Measurements from ENCODE around the gene FGF7.

FGF7 gene

DNA sequence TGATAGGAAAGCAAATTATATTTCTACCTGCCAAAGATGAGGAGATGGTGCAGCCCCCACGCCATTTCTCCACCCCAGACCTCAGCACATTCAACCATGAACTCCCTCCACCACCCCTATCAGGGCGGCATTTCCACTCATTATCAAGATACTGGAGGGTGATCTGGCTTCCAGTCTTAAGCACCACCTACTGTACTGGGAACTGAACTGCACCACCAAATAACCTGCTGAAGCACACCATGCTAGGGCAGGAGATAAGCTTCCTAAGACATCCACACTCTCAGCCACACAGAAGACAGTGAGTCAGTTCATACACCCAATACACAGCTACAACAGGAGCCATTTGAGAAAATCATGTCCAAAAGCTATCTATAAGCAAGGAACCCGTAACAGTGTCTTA, 98.8 kb downstream of the FGF7 start:
- no peak overlapping the region for H3K4me3 ChIP-seq (IDR thresholded peaks at IDR 0.05; ENCODE audit: insufficient read depth, low read depth, low read length)
- H4K20me1 ChIP-seq (ENCODE audit: insufficient read depth) = no peaks in the 10 kb centered on the region
- TF ChIP-seq, protein P1, sequence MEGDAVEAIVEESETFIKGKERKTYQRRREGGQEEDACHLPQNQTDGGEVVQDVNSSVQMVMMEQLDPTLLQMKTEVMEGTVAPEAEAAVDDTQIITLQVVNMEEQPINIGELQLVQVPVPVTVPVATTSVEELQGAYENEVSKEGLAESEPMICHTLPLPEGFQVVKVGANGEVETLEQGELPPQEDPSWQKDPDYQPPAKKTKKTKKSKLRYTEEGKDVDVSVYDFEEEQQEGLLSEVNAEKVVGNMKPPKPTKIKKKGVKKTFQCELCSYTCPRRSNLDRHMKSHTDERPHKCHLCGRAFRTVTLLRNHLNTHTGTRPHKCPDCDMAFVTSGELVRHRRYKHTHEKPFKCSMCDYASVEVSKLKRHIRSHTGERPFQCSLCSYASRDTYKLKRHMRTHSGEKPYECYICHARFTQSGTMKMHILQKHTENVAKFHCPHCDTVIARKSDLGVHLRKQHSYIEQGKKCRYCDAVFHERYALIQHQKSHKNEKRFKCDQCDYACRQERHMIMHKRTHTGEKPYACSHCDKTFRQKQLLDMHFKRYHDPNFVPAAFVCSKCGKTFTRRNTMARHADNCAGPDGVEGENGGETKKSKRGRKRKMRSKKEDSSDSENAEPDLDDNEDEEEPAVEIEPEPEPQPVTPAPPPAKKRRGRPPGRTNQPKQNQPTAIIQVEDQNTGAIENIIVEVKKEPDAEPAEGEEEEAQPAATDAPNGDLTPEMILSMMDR (conservative IDR thresholded peaks at IDR 0.05; ENCODE audit: low read depth, low read length) = no peak

DNA sequence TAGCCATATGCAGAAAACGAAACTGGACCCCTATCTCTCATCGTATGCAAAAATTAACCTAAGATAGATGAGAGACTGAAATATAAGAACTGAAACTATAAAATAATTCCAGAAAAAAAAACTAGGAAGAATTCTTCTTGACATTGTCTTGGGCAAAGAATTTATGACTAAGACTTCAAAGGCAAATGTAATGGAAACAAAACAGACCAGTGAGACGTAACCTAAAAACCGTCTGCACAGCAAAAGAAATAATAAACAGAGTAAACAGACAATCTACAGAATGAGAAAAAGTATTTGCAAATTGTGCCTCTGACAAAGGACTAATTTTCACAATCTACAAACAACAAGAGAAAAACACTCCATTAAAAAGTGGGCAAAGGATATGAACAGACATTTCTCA, 105.2 kb downstream of the FGF7 start:
- TF ChIP-seq, protein P1 (conservative IDR thresholded peaks at IDR 0.05; ENCODE audit: low read depth, low read length) = no peak
- Histone ChIP-seq H3K4me2 (no peak overlapping the region), H3K79me2 (ENCODE audit: insufficient read depth, low read depth) (no peaks in the 10 kb centered on the region), H3K4me3 (IDR thresholded peaks at IDR 0.05; ENCODE audit: insufficient read depth, low read depth, low read length) (no peak overlapping the region), H3K36me3 (ENCODE audit: insufficient read depth) (no peaks in the 10 kb centered on the region), H3K9ac (no peak overlapping the region), H3K27me3 (ENCODE audit: insufficient read depth, low read depth) (no peaks in the 10 kb centered on the region), H3K4me1 (ENCODE audit: low read depth, poor library complexity, severe bottlenecking) (no peaks in the 10 kb centered on the region), H4K20me1 (ENCODE audit: insufficient read depth) (no peaks in the 10 kb centered on the region), H2AFZ (ENCODE audit: low read depth) (no peak overlapping the region), H3K27ac (no peak overlapping the region)

More for the DNA sequence above, 98.8 kb downstream of the FGF7 start:
- Histone ChIP-seq H3K36me3 (ENCODE audit: insufficient read depth) (no peaks in the 10 kb centered on the region), H3K27ac (no peak overlapping the region), H3K27me3 (ENCODE audit: insufficient read depth, low read depth) (no peaks in the 10 kb centered on the region), H3K4me1 (ENCODE audit: low read depth, poor library complexity, severe bottlenecking) (no peaks in the 10 kb centered on the region), H3K79me2 (ENCODE audit: insufficient read depth, low read depth) (no peaks in the 10 kb centered on the region), H3K9ac (no peak overlapping the region), H3K4me2 (no peak overlapping the region), H2AFZ (ENCODE audit: low read depth) (no peak overlapping the region)

DNA sequence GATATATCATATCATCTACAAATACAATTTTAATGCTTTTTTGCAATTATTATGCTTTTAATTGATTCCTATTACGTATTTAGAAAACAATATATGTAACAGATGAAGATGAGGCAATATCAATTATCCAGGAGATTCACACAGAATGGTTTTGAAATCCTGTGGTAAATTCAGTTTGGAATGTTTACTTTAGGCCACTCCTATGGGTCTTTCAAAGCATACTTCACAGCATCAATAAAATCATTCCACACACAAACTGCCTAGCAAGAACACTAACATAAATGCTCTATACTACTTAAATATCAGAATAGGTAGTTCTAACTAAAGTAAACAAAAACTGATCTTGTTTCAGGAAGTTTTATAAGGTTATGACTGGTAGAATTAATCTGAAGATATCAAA, 107.0 kb downstream of the FGF7 start:
- Histone ChIP-seq H3K27ac (no peak overlapping the region), H3K4me2 (no peak overlapping the region), H3K27me3 (ENCODE audit: insufficient read depth, low read depth) (no peaks in the 10 kb centered on the region), H4K20me1 (ENCODE audit: insufficient read depth) (no peaks in the 10 kb centered on the region), H3K4me3 (IDR thresholded peaks at IDR 0.05; ENCODE audit: insufficient read depth, low read depth, low read length) (no peak overlapping the region), H3K9ac (no peak overlapping the region), H3K36me3 (ENCODE audit: insufficient read depth) (no peaks in the 10 kb centered on the region), H2AFZ (ENCODE audit: low read depth) (no peak overlapping the region), H3K79me2 (ENCODE audit: insufficient read depth, low read depth) (no peaks in the 10 kb centered on the region), H3K4me1 (ENCODE audit: low read depth, poor library complexity, severe bottlenecking) (no peaks in the 10 kb centered on the region)
- TF ChIP-seq, protein P1 (conservative IDR thresholded peaks at IDR 0.05; ENCODE audit: low read depth, low read length) = no peak
